ENCODE data around the gene ACKR3. TPM values are rescaled to one million over a fixed set of nuclear protein-coding genes. Genes with fewer than 3 reads are reported as not detected.

The ACKR3 gene
- polyA plus RNA-seq, 1 donor from 2014 or later = 1.7 TPM

DNA sequence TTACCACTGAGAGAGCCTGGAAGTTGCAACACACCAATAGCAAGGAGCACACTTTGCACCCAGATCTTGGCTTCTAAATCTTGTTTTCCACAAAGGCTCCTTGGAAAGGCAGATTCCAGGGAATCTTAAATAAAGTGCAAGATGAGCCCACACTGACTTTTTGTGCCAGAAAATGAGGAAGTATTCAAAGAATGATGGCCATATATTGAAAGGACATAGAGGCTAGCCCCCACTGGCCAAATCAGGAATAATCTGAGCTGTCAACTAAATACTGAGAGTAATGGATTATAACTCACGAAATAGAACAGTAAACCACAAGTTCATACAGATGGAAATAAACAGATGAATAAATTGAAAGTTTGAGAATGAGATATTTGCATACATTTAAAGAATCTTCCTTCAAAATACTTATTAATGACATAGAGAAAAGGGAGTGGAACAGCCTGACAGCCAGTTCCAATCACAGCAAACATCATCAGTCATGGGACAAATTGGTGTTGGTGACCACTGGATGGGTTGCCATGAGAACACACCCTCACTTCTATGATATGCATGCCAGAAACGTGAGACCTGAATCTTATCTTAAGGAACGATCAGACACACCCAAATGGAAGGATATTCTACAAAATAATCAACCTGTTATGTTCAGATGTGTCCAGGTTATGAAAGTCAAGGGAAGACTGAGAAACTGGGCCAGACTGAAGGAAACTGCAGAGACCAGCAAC, 12.2 kb upstream of the ACKR3 start:
- H3F3A ChIP-seq (ENCODE audit: insufficient read depth, low read length, poor library complexity, severe bottlenecking) = no peaks in the 10 kb centered on the region
- H3K9me2 ChIP-seq (ENCODE audit: insufficient read depth, low read length) = no peaks in the 10 kb centered on the region
- TF ChIP-seq CTCF (IDR thresholded peaks at IDR 0.05; ENCODE audit: poor library complexity, severe bottlenecking) = no peak
- no peak for TF ChIP-seq EP300 (conservative IDR thresholded peaks at IDR 0.05; ENCODE audit: poor library complexity, severe bottlenecking)
- TF ChIP-seq TAF1 (IDR thresholded peaks at IDR 0.05; ENCODE audit: low read depth) = no peak
- TF ChIP-seq RAD21 (conservative IDR thresholded peaks at IDR 0.05) = no peak
- TF ChIP-seq EZH2 (IDR thresholded peaks at IDR 0.05; ENCODE audit: borderline replicate concordance, insufficient read depth, low read length, poor library complexity, severe bottlenecking) = no peak
- no peak for TF ChIP-seq SMC3 (conservative IDR thresholded peaks at IDR 0.05; ENCODE audit: poor library complexity)
- TF ChIP-seq MXI1 (conservative IDR thresholded peaks at IDR 0.05; ENCODE audit: poor library complexity, severe bottlenecking) = no peak
- TF ChIP-seq, protein P1, sequence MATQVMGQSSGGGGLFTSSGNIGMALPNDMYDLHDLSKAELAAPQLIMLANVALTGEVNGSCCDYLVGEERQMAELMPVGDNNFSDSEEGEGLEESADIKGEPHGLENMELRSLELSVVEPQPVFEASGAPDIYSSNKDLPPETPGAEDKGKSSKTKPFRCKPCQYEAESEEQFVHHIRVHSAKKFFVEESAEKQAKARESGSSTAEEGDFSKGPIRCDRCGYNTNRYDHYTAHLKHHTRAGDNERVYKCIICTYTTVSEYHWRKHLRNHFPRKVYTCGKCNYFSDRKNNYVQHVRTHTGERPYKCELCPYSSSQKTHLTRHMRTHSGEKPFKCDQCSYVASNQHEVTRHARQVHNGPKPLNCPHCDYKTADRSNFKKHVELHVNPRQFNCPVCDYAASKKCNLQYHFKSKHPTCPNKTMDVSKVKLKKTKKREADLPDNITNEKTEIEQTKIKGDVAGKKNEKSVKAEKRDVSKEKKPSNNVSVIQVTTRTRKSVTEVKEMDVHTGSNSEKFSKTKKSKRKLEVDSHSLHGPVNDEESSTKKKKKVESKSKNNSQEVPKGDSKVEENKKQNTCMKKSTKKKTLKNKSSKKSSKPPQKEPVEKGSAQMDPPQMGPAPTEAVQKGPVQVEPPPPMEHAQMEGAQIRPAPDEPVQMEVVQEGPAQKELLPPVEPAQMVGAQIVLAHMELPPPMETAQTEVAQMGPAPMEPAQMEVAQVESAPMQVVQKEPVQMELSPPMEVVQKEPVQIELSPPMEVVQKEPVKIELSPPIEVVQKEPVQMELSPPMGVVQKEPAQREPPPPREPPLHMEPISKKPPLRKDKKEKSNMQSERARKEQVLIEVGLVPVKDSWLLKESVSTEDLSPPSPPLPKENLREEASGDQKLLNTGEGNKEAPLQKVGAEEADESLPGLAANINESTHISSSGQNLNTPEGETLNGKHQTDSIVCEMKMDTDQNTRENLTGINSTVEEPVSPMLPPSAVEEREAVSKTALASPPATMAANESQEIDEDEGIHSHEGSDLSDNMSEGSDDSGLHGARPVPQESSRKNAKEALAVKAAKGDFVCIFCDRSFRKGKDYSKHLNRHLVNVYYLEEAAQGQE (IDR thresholded peaks at IDR 0.05; ENCODE audit: borderline replicate concordance) = no peak
- TF ChIP-seq POLR2AphosphoS5 (IDR thresholded peaks at IDR 0.05) = no peak
- no peak overlapping the region for H2AFZ ChIP-seq (ENCODE audit: low read depth, low read length)
- H4K20me1 ChIP-seq (ENCODE audit: insufficient read depth) = no peaks in the 10 kb centered on the region
- no peak overlapping the region for H3K4me2 ChIP-seq (ENCODE audit: low read length)
- no peak overlapping the region for H3K4me3 ChIP-seq (ENCODE audit: low read length)
- no peak overlapping the region for H3K27ac ChIP-seq (ENCODE audit: low read length)
- no peaks in the 10 kb centered on the region for H3K79me2 ChIP-seq (replicated peaks; ENCODE audit: insufficient read depth, low read length)
- H3K36me3 ChIP-seq (ENCODE audit: insufficient read depth, low read length) = no peaks in the 10 kb centered on the region
- peaks cover 6% of the 10 kb centered on the region for H3K9me3 ChIP-seq (ENCODE audit: low read length)
- H3K27me3 ChIP-seq (ENCODE audit: insufficient read depth, low read depth, low read length) = no peaks in the 10 kb centered on the region
- H3K9ac ChIP-seq (ENCODE audit: low read length) = no peak overlapping the region

DNA sequence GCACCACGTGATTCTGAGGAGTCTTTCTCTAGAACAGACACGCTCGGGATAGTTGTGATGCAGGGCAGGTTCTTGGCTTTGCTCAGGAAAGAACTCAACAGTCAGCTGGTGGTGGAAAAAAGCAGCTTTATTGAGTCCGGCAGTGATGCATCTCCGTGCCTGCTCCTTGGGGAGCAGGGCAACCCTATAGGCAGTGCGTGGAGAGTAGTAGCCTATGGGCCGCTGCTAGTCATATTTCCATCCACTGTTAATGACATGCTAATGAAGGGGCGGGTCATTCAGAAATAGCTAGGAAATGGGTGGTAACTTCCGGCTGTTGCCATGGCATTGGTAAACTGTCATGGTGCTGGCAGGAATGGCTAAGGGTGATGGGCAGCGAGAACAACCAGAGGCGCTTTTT, 11.6 kb upstream of the ACKR3 start:
- Histone ChIP-seq H3K9me2 (ENCODE audit: insufficient read depth, low read length) (no peaks in the 10 kb centered on the region), H3K4me2 (ENCODE audit: low read length) (no peak overlapping the region), H3K9me3 (ENCODE audit: low read length) (peaks cover 6% of the 10 kb centered on the region), H3K4me3 (ENCODE audit: low read length) (no peak overlapping the region), H3F3A (ENCODE audit: insufficient read depth, low read length, poor library complexity, severe bottlenecking) (no peaks in the 10 kb centered on the region), H3K27ac (ENCODE audit: low read length) (no peak overlapping the region), H2AFZ (ENCODE audit: low read depth, low read length) (no peak overlapping the region), H3K36me3 (ENCODE audit: insufficient read depth, low read length) (no peaks in the 10 kb centered on the region), H3K27me3 (ENCODE audit: insufficient read depth, low read depth, low read length) (no peaks in the 10 kb centered on the region), H3K9ac (ENCODE audit: low read length) (no peak overlapping the region), H3K79me2 (replicated peaks; ENCODE audit: insufficient read depth, low read length) (no peaks in the 10 kb centered on the region), H4K20me1 (ENCODE audit: insufficient read depth) (no peaks in the 10 kb centered on the region)
- TF ChIP-seq RAD21 (conservative IDR thresholded peaks at IDR 0.05) (no peak), CTCF (IDR thresholded peaks at IDR 0.05; ENCODE audit: poor library complexity, severe bottlenecking) (no peak), MXI1 (conservative IDR thresholded peaks at IDR 0.05; ENCODE audit: poor library complexity, severe bottlenecking) (no peak), SMC3 (conservative IDR thresholded peaks at IDR 0.05; ENCODE audit: poor library complexity) (no peak), EP300 (conservative IDR thresholded peaks at IDR 0.05; ENCODE audit: poor library complexity, severe bottlenecking) (no peak), POLR2AphosphoS5 (IDR thresholded peaks at IDR 0.05) (no peak), EZH2 (IDR thresholded peaks at IDR 0.05; ENCODE audit: borderline replicate concordance, insufficient read depth, low read length, poor library complexity, severe bottlenecking) (no peak), TAF1 (IDR thresholded peaks at IDR 0.05; ENCODE audit: low read depth) (no peak)
- TF ChIP-seq, protein P1 (IDR thresholded peaks at IDR 0.05; ENCODE audit: borderline replicate concordance) = no peak
